ENCODE results near the gene CTNNAL1. TPM values are rescaled to one million over a fixed set of nuclear protein-coding genes. Genes with fewer than 3 reads are reported as not detected.

The CTNNAL1 gene
- polyA plus RNA-seq, 1 of the 3 experiments (the other 2 are of a cell fraction), result 32.8 TPM

DNA sequence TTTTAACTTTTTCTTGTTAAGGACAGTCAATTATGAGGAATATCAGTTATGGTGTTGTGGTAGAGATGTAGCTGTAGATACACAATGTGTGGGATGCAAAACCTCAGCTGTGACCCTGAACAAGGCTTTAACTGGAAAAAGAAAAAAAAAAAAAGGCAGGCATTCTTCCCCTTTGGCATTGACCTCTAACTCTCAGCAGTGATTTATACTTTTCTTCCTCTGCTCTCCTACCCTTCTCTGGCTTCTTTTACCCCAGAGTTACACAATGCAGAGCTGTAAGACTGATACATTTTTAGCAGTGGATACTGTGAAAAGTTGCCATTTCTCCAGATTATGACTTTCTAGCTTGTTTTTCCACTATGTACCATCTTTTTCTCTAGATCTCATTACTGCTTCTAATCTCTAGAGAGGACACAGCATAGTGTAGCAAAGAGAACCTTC lies 2.0 kb downstream of the CTNNAL1 start:
- Histone ChIP-seq H3K9me3 (no peaks in the 10 kb centered on the region), H3F3A (replicated peaks; ENCODE audit: insufficient read depth) (peaks cover 40% of the 10 kb centered on the region), H3K4me2 (peak overlapping the region; percentile 97), H3K27ac (ENCODE audit: low read depth in 2 of 2, low read length in 1 of 2) (peak overlapping the region in 1 of 2 experiments; percentile 91; a peak in 3 of 4 replicates), H3K36me3 (replicated peaks in 1 of 2; ENCODE audit: control insufficient read depth in 1 of 2, insufficient read depth in 2 of 2, low read length in 1 of 2) (peaks cover 4 to 6% of the 10 kb centered on the region in 2 experiments), H3K27me3 (ENCODE audit: insufficient read depth) (no peaks in the 10 kb centered on the region), H3K9ac (peak overlapping the region; percentile 91; the same call in 1 of the 2 replicates), H3K4me1 (ENCODE audit: control insufficient read depth in 1 of 2, insufficient read depth in 2 of 2, low read depth in 1 of 2, low read length in 1 of 2) (peaks cover 13 to 22% of the 10 kb centered on the region in 2 experiments), H3K9me2 (no peaks in the 10 kb centered on the region), H2AFZ (ENCODE audit: low read depth) (no peak overlapping the region), H4K20me1 (ENCODE audit: insufficient read depth) (peaks cover 8% of the 10 kb centered on the region; the same call in 1 of the 2 replicates), H3K79me2 (ENCODE audit: insufficient read depth) (peaks cover 58% of the 10 kb centered on the region), H3K4me3 (ENCODE audit: low read depth in 2 of 2, low read length in 1 of 2) (peak overlapping the region in 1 of 2 experiments; percentile 82; a peak in 2 of 4 replicates)
- POLR2A ChIA-PET, result no interaction called here
- no peak for DNase-seq
- CTCF ChIA-PET, result interaction anchor here (0.7 to 1.7 kb wide), 2 partner anchors 28 to 57 kb away, joined by 3 to 7 read pairs; no protein-coding TSS in a partner anchor
- TF ChIP-seq, protein P1, sequence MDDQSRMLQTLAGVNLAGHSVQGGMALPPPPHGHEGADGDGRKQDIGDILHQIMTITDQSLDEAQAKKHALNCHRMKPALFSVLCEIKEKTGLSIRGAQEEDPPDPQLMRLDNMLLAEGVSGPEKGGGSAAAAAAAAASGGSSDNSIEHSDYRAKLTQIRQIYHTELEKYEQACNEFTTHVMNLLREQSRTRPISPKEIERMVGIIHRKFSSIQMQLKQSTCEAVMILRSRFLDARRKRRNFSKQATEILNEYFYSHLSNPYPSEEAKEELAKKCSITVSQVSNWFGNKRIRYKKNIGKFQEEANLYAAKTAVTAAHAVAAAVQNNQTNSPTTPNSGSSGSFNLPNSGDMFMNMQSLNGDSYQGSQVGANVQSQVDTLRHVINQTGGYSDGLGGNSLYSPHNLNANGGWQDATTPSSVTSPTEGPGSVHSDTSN (IDR thresholded peaks at IDR 0.05), result 0 out of 2 replicates have a peak, but pooled peaks have one; percentile 24
- TF ChIP-seq, protein P2, sequence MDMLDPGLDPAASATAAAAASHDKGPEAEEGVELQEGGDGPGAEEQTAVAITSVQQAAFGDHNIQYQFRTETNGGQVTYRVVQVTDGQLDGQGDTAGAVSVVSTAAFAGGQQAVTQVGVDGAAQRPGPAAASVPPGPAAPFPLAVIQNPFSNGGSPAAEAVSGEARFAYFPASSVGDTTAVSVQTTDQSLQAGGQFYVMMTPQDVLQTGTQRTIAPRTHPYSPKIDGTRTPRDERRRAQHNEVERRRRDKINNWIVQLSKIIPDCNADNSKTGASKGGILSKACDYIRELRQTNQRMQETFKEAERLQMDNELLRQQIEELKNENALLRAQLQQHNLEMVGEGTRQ (IDR thresholded peaks at IDR 0.05; ENCODE audit: borderline replicate concordance, low read depth, low read length), result no peak
- TF ChIP-seq, protein P3, sequence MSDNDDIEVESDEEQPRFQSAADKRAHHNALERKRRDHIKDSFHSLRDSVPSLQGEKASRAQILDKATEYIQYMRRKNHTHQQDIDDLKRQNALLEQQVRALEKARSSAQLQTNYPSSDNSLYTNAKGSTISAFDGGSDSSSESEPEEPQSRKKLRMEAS (IDR thresholded peaks at IDR 0.05; ENCODE audit: low read depth), result no peak
- TF ChIP-seq, protein P4, sequence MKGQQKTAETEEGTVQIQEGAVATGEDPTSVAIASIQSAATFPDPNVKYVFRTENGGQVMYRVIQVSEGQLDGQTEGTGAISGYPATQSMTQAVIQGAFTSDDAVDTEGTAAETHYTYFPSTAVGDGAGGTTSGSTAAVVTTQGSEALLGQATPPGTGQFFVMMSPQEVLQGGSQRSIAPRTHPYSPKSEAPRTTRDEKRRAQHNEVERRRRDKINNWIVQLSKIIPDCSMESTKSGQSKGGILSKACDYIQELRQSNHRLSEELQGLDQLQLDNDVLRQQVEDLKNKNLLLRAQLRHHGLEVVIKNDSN (IDR thresholded peaks at IDR 0.05; ENCODE audit: borderline replicate concordance, low read depth), result no peak
- TF ChIP-seq RFX5 (IDR thresholded peaks at IDR 0.05; ENCODE audit: low read length), result no peak

DNA sequence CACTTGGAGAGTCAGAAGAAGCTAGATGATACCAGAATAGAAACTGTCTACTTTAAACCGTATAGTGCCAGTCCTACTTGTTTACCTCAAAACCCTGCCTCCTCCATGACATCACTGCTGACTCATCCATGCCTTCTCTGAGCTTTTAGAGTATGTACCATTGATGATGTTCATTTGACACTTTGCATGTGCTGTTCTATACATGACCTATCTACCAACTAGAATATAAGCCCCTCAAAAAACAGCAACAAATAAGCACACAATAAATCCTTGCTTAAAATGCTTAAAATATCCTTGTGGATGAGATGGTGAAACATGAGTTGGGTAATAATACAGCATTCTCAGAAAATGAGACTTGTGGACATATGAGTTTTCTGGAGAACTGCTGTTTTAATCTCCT lies 2.6 kb downstream of the CTNNAL1 start:
- 0 out of 4 replicates have a peak overlapping the region, but pooled peaks of 1 of the 2 experiments have one; percentile 9 for H3K4me3 ChIP-seq (ENCODE audit: low read depth in 2 of 2, low read length in 1 of 2)
- peaks cover 8% of the 10 kb centered on the region; the same call in 1 of the 2 replicates for H4K20me1 ChIP-seq (ENCODE audit: insufficient read depth)
- H3K79me2 ChIP-seq (ENCODE audit: insufficient read depth), result peaks cover 63% of the 10 kb centered on the region
- H3K27me3 ChIP-seq (ENCODE audit: insufficient read depth), result no peaks in the 10 kb centered on the region
- H3K9ac ChIP-seq, result no peak overlapping the region
- H3K4me1 ChIP-seq (ENCODE audit: control insufficient read depth in 1 of 2, insufficient read depth in 2 of 2, low read depth in 1 of 2, low read length in 1 of 2), result peaks cover 13 to 22% of the 10 kb centered on the region in 2 experiments
- CTCF ChIA-PET, result interaction anchor here (0.7 to 1.7 kb wide), 3 partner anchors 20 to 57 kb away, joined by 3 to 7 read pairs (median 3); no protein-coding TSS in a partner anchor
- no peak overlapping the region for H2AFZ ChIP-seq (ENCODE audit: low read depth)
- TF ChIP-seq ELF1 (IDR thresholded peaks at IDR 0.05) (no peak), FOSL2 (IDR thresholded peaks at IDR 0.05; ENCODE audit: borderline replicate concordance, low read depth) (peak; percentile 79; the same call in 1 of the 2 replicates), JUND (IDR thresholded peaks at IDR 0.05) (peak; percentile 70), EZH2phosphoT487 (IDR thresholded peaks at IDR 0.05; ENCODE audit: borderline replicate concordance, low read depth) (no peak)
- TF ChIP-seq, protein P3 (IDR thresholded peaks at IDR 0.05; ENCODE audit: low read depth), result 0 out of 2 replicates have a peak, but pooled peaks have one; percentile 39
- POLR2A ChIA-PET, result no interaction called here
- H3K4me2 ChIP-seq, result peak overlapping the region; percentile 97
- DNase-seq, result no peak
- no peaks in the 10 kb centered on the region for H3K9me3 ChIP-seq
- peak overlapping the region in 1 of 2 experiments; percentile 91; a peak in 2 of 4 replicates for H3K27ac ChIP-seq (ENCODE audit: low read depth in 2 of 2, low read length in 1 of 2)
- peaks cover 3 to 4% of the 10 kb centered on the region in 2 experiments for H3K36me3 ChIP-seq (replicated peaks in 1 of 2; ENCODE audit: control insufficient read depth in 1 of 2, insufficient read depth in 2 of 2, low read length in 1 of 2)
- 7% methylated on average over 1 of the region's 1 CpG for WGBS (ENCODE audit: low lambda C conversion rate)
- H3F3A ChIP-seq (replicated peaks; ENCODE audit: insufficient read depth), result peaks cover 37% of the 10 kb centered on the region
- no peaks in the 10 kb centered on the region for H3K9me2 ChIP-seq

Data from SK-N-SH (cell line).